GM10248 (cell line): Measurements from ENCODE around the gene GPX2.

Source experiments
- CTCF ChIA-PET: fragments of 300-600 bp; sonication (Branson Sonifier 250); formaldehyde crosslinking; extraction: SDS; loops from one replicate; lab custom pipeline; 2021; ENCODE audit warnings: antibody characterized with exemption; lab: Yijun Ruan, JAX
- POLR2A ChIA-PET: fragments of 350-650 bp; sonication (Branson Sonifier 250); formaldehyde crosslinking; extraction: SDS; loops from one replicate; lab custom pipeline; 2020; ENCODE audit warnings: antibody characterized with exemption; lab: Yijun Ruan, JAX
- DNase-seq: peaks from one replicate; pipeline ENCODE4 v3.0.0; 2012; ENCODE audit errors: extremely low spot score
- CTCF ChIP-seq: IDR thresholded peaks from 2 replicates; pipeline ENCODE4 v1.5.1; 2012; ENCODE audit warnings: mild to moderate bottlenecking, low read depth; ENCODE audit errors: extremely low read depth, missing control alignments, control extremely low read depth

GPX2 gene

GRCh38 chr14:64926398-64926995 is 16.0 kb downstream of the GPX2 start:
- ChIA-PET CTCF (interaction anchor here (0.7 to 3.6 kb wide), 11 partner anchors 8 to 60 kb away, joined by 3 to 14 read pairs (median 3); partner anchors contain the start of genes CHURC1 and FNTB), POLR2A (no interaction called here)
- no peak for TF ChIP-seq CTCF
- DNase-seq = no peak

- no peak for DNase-seq
- ChIA-PET CTCF (interaction anchor here (0.6 to 1.7 kb wide), 2 partner anchors 14 to 310 kb away, joined by 3 to 8 read pairs; no protein-coding TSS in a partner anchor), POLR2A (no interaction called here)
- TF ChIP-seq CTCF = no peak
These were observed 19.5 kb downstream of the GPX2 start for GRCh38 chr14:64923015-64923414.

- ChIA-PET POLR2A (no interaction called here), CTCF (interaction anchor here (0.9 to 1.5 kb wide), 3 partner anchors 10 to 33 kb away, joined by 3 to 5 read pairs (median 4); no protein-coding TSS in a partner anchor)
- no peak for DNase-seq
- no peak for TF ChIP-seq CTCF
These were observed 22.1 kb downstream of the GPX2 start for GRCh38 chr14:64920465-64920864.

GRCh38 chr14:64919618-64920017 is 22.9 kb downstream of the GPX2 start:
- no peak for DNase-seq
- no peak for TF ChIP-seq CTCF
- ChIA-PET CTCF (interaction anchor here (1.3 to 1.5 kb wide), 2 partner anchors 9 to 34 kb away, joined by 4 to 5 read pairs; no protein-coding TSS in a partner anchor), POLR2A (no interaction called here)

GRCh38 chr14:64919215-64919614 is 23.3 kb downstream of the GPX2 start:
- DNase-seq = no peak
- ChIA-PET POLR2A (no interaction called here), CTCF (interaction anchor here (1.3 to 1.6 kb wide), 4 partner anchors 8 to 96 kb away, joined by 4 to 5 read pairs (median 4); no protein-coding TSS in a partner anchor)
- TF ChIP-seq CTCF = no peak

GRCh38 chr14:64918216-64918615 is 24.3 kb downstream of the GPX2 start:
- ChIA-PET CTCF (interaction anchor here (1.4 to 1.6 kb wide), 2 partner anchors 9 to 95 kb away, joined by 4 to 5 read pairs; no protein-coding TSS in a partner anchor), POLR2A (no interaction called here)
- no peak for DNase-seq
- no peak for TF ChIP-seq CTCF
